Measurements from ENCODE around the gene TSSK2. TPM values are rescaled to one million over a fixed set of nuclear protein-coding genes. Genes with fewer than 3 reads are reported as not detected.

Gene TSSK2
- polyA plus RNA-seq, 2 donors = 0.05 to 0.06 TPM

DNA sequence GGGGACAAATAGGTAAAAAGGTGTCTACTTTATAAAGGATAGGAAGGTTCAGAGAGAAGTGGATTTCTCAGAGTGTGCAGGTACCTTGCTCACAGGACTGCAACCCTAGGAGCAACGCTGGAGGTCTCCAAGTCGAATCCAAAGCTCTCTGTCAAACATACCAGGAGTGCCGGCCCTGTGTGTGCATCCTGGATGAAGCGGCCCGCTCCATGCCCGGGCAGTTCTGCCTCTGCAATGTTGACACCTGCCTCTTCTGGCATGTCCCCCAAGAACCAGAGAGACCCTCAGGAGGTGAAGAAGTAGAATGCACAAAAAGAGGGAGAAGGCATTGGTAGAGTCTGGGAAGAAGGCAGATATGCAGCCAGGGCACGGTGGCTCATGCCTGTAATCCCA, 3.1 kb upstream of the TSSK2 start:
- peaks cover 0 to 39% of the 10 kb centered on the region in 2 donors for H3K4me1 ChIP-seq (ENCODE audit: control insufficient read depth in 2 of 2, insufficient read depth in 2 of 2, low read length in 1 of 2)
- peaks cover 0 to 16% of the 10 kb centered on the region in 2 donors for H3K36me3 ChIP-seq (ENCODE audit: control insufficient read depth in 2 of 2, insufficient read depth in 2 of 2, low read length in 1 of 2)
- H3K4me3 ChIP-seq (ENCODE audit: low read depth in 1 of 2, low read length in 2 of 2) = no peak overlapping the region
- no peaks in the 10 kb centered on the region for H3K9me3 ChIP-seq (ENCODE audit: control insufficient read depth in 2 of 2, insufficient read depth in 1 of 2, low read depth in 1 of 2, low read length in 1 of 2)
- H3K27me3 ChIP-seq (ENCODE audit: control insufficient read depth in 1 of 2, insufficient read depth in 2 of 2, low read length in 2 of 2) = no peaks in the 10 kb centered on the region
- no peak overlapping the region for H3K27ac ChIP-seq (ENCODE audit: low read depth in 2 of 2, low read length in 1 of 2)
- 77 to 85% methylated on average over 7 of the region's 7 CpGs for WGBS, 2 donors

DNA sequence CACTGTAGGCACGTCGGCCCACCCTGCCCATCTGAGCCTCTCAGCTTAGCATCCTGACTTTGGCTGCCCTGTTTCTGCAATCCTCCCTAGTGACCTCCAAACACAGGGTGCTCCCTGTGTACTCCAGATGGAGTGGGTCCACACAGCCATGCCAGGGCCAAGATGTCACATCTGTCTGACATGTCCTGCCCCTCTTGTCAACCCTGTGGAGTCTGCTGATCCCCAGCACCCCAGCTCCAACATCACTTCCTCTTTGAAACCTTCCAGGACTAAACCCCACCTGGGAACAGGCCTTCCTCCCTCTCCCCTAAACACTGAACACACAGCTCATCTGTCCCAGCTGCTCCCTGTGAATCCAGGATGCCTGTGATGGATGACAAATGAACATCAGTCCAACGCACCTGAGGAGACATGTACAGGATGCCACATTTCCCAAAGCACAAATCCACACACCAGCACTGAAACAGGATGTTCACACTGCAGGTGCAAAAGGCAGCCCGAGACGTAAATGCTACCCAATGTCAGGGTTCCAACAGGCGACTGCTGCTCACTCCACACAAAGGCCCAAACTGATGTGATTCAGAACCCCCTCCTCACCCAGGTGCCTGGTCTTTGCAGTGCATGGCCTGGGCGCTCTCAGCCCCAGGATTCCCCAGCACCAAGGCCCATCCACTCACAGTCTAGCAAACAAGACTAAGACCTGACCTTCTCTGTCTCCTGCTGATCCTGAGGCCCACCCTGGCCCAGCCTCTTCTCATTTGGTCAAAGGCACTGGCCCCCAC, 2.0 kb upstream of the TSSK2 start:
- Histone ChIP-seq H3K36me3 (ENCODE audit: control insufficient read depth in 2 of 2, insufficient read depth in 2 of 2, low read length in 1 of 2) (peaks cover 0 to 28% of the 10 kb centered on the region in 2 donors), H3K27ac (ENCODE audit: low read depth in 2 of 2, low read length in 1 of 2) (peak overlapping the region; percentile 82 to 87), H3K9me3 (ENCODE audit: control insufficient read depth in 2 of 2, insufficient read depth in 1 of 2, low read depth in 1 of 2, low read length in 1 of 2) (no peaks in the 10 kb centered on the region), H3K4me1 (ENCODE audit: control insufficient read depth in 2 of 2, insufficient read depth in 2 of 2, low read length in 1 of 2) (peaks cover 0 to 39% of the 10 kb centered on the region in 2 donors), H3K27me3 (ENCODE audit: control insufficient read depth in 1 of 2, insufficient read depth in 2 of 2, low read length in 2 of 2) (no peaks in the 10 kb centered on the region), H3K4me3 (ENCODE audit: low read depth in 1 of 2, low read length in 2 of 2) (no peak overlapping the region)
- WGBS, 2 donors = 64 to 72% methylated on average over 7 of the region's 7 CpGs

DNA sequence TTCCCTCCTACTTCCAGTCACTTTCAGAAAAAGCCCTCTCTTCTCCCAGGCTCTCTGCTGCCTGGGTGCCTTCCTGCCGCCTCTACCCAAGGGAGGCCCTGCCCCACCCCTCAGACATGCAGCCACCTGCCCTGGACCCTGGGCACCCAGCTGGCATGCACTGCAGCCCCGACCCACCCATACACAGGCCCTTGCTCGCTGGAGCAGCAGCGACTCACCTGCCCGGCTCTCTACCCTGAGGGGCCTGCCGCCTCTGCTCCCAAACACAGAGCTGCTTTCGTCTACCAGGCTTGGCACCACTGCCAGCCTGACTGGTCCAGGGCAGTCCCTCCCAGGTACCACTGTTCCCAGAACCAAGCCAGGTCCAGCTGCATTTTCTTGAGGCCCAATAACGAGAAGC, 1.2 kb upstream of the TSSK2 start:
- H3K4me1 ChIP-seq (ENCODE audit: control insufficient read depth in 2 of 2, insufficient read depth in 2 of 2, low read length in 1 of 2) = peaks cover 0 to 39% of the 10 kb centered on the region in 2 donors
- WGBS, 2 donors = 52 to 64% methylated on average over 8 of the region's 8 CpGs
- H3K9me3 ChIP-seq (ENCODE audit: control insufficient read depth in 2 of 2, insufficient read depth in 1 of 2, low read depth in 1 of 2, low read length in 1 of 2) = no peaks in the 10 kb centered on the region
- H3K36me3 ChIP-seq (ENCODE audit: control insufficient read depth in 2 of 2, insufficient read depth in 2 of 2, low read length in 1 of 2) = peaks cover 6 to 35% of the 10 kb centered on the region in 2 donors
- peak overlapping the region; percentile 82 to 87 for H3K27ac ChIP-seq (ENCODE audit: low read depth in 2 of 2, low read length in 1 of 2)
- H3K27me3 ChIP-seq (ENCODE audit: control insufficient read depth in 1 of 2, insufficient read depth in 2 of 2, low read length in 2 of 2) = no peaks in the 10 kb centered on the region
- no peak overlapping the region for H3K4me3 ChIP-seq (ENCODE audit: low read depth in 1 of 2, low read length in 2 of 2)

DNA sequence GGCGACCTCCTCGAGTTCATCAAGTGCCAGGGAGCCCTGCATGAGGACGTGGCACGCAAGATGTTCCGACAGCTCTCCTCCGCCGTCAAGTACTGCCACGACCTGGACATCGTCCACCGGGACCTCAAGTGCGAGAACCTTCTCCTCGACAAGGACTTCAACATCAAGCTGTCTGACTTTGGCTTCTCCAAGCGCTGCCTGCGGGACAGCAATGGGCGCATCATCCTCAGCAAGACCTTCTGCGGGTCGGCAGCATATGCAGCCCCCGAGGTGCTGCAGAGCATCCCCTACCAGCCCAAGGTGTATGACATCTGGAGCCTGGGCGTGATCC, 542 bp downstream of the TSSK2 start:
- Histone ChIP-seq H3K36me3 (ENCODE audit: control insufficient read depth in 2 of 2, insufficient read depth in 2 of 2, low read length in 1 of 2) (peaks cover 11 to 45% of the 10 kb centered on the region in 2 donors), H3K27ac (ENCODE audit: low read depth in 2 of 2, low read length in 1 of 2) (no peak overlapping the region), H3K4me1 (ENCODE audit: control insufficient read depth in 2 of 2, insufficient read depth in 2 of 2, low read length in 1 of 2) (peaks cover 0 to 37% of the 10 kb centered on the region in 2 donors), H3K4me3 (ENCODE audit: low read depth in 1 of 2, low read length in 2 of 2) (no peak overlapping the region), H3K9me3 (ENCODE audit: control insufficient read depth in 2 of 2, insufficient read depth in 1 of 2, low read depth in 1 of 2, low read length in 1 of 2) (no peaks in the 10 kb centered on the region), H3K27me3 (ENCODE audit: control insufficient read depth in 1 of 2, insufficient read depth in 2 of 2, low read length in 2 of 2) (no peaks in the 10 kb centered on the region)
- 96 to 98% methylated on average over 19 of the region's 19 CpGs for whole genome bisulfite sequencing, 2 donors

DNA sequence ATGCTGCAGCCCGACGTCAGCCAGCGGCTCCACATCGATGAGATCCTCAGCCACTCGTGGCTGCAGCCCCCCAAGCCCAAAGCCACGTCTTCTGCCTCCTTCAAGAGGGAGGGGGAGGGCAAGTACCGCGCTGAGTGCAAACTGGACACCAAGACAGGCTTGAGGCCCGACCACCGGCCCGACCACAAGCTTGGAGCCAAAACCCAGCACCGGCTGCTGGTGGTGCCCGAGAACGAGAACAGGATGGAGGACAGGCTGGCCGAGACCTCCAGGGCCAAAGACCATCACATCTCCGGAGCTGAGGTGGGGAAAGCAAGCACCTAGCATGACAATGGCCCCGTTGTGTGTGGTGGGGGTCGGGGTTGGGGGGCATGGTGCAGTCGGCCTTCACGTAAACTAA, 1.0 kb downstream of the TSSK2 start:
- Histone ChIP-seq H3K9me3 (ENCODE audit: control insufficient read depth in 2 of 2, insufficient read depth in 1 of 2, low read depth in 1 of 2, low read length in 1 of 2) (no peaks in the 10 kb centered on the region), H3K4me3 (ENCODE audit: low read depth in 1 of 2, low read length in 2 of 2) (no peak overlapping the region), H3K27ac (ENCODE audit: low read depth in 2 of 2, low read length in 1 of 2) (no peak overlapping the region), H3K4me1 (ENCODE audit: control insufficient read depth in 2 of 2, insufficient read depth in 2 of 2, low read length in 1 of 2) (peaks cover 0 to 33% of the 10 kb centered on the region in 2 donors), H3K27me3 (ENCODE audit: control insufficient read depth in 1 of 2, insufficient read depth in 2 of 2, low read length in 2 of 2) (no peaks in the 10 kb centered on the region), H3K36me3 (ENCODE audit: control insufficient read depth in 2 of 2, insufficient read depth in 2 of 2, low read length in 1 of 2) (peaks cover 15 to 50% of the 10 kb centered on the region in 2 donors)
- WGBS, 2 donors = 94 to 96% methylated on average over 20 of the region's 20 CpGs

DNA sequence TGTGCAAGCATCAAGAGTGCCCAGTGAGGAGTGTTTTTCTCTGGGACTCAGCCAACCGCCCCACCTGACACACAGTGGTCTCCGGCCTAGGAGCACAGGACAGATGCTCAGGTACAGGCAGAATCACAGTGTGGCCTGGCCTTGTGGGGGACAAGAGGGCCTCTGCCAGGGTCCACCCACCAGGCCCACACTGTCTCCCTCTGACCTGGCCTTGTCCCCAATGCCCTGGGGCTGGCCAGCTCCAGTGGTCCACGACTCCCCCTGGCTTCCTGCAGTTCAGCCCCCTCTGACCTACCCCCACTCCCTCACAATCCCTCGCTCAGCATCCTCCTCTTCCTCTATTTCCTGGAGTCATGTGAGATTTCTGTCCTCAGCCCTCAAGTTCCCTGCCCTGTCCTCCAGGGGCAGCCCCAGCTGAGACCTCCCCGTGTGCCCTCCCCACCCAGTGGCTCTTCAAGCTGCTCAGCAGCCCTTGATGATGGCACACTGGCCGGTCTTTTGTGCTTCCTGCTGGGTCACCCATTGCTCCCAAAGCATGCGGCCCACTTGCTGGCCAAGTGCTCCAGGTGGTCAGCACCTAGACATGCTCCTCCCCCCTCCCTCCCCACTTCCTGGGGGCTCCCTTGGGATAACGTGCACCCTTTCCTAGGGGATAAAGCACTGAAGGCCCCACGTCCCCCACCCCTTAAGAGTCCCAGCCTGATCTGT, 1.7 kb downstream of the TSSK2 start:
- Histone ChIP-seq H3K9me3 (ENCODE audit: control insufficient read depth in 2 of 2, insufficient read depth in 1 of 2, low read depth in 1 of 2, low read length in 1 of 2) (no peaks in the 10 kb centered on the region), H3K27ac (ENCODE audit: low read depth in 2 of 2, low read length in 1 of 2) (no peak overlapping the region), H3K27me3 (ENCODE audit: control insufficient read depth in 1 of 2, insufficient read depth in 2 of 2, low read length in 2 of 2) (no peaks in the 10 kb centered on the region), H3K4me3 (ENCODE audit: low read depth in 1 of 2, low read length in 2 of 2) (no peak overlapping the region), H3K4me1 (ENCODE audit: control insufficient read depth in 2 of 2, insufficient read depth in 2 of 2, low read length in 1 of 2) (peaks cover 0 to 28% of the 10 kb centered on the region in 2 donors), H3K36me3 (ENCODE audit: control insufficient read depth in 2 of 2, insufficient read depth in 2 of 2, low read length in 1 of 2) (peaks cover 15 to 57% of the 10 kb centered on the region in 2 donors)
- WGBS, 2 donors = 85 to 88% methylated on average over 9 of the region's 9 CpGs

DNA sequence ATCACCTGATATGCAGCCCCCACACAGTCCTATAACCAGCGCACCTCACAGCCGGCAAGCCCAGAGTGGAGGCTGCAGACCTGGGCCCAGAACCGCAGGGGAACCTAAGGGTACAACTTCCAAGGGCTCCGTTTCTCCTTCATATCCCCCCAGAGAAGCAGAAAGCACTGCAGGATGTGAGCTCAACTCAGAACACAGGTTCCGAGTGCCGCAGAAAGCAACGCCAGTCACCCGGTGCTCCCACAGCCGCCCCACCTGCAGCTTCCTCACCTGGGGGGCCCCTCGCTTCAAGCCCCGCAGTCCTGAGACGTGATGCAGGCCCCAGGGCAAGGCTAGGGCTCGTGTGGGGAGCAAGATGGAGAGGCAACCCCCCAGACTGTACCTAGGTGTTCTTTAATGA, 2.5 kb downstream of the TSSK2 start:
- no peaks in the 10 kb centered on the region for H3K27me3 ChIP-seq (ENCODE audit: control insufficient read depth in 1 of 2, insufficient read depth in 2 of 2, low read length in 2 of 2)
- peaks cover 15 to 64% of the 10 kb centered on the region in 2 donors for H3K36me3 ChIP-seq (ENCODE audit: control insufficient read depth in 2 of 2, insufficient read depth in 2 of 2, low read length in 1 of 2)
- H3K4me3 ChIP-seq (ENCODE audit: low read depth in 1 of 2, low read length in 2 of 2) = no peak overlapping the region
- peaks cover 0 to 25% of the 10 kb centered on the region in 2 donors for H3K4me1 ChIP-seq (ENCODE audit: control insufficient read depth in 2 of 2, insufficient read depth in 2 of 2, low read length in 1 of 2)
- no peak overlapping the region for H3K27ac ChIP-seq (ENCODE audit: low read depth in 2 of 2, low read length in 1 of 2)
- WGBS, 2 donors = 94 to 97% methylated on average over 12 to 13 of the region's 13 CpGs
- H3K9me3 ChIP-seq (ENCODE audit: control insufficient read depth in 2 of 2, insufficient read depth in 1 of 2, low read depth in 1 of 2, low read length in 1 of 2) = no peaks in the 10 kb centered on the region

DNA sequence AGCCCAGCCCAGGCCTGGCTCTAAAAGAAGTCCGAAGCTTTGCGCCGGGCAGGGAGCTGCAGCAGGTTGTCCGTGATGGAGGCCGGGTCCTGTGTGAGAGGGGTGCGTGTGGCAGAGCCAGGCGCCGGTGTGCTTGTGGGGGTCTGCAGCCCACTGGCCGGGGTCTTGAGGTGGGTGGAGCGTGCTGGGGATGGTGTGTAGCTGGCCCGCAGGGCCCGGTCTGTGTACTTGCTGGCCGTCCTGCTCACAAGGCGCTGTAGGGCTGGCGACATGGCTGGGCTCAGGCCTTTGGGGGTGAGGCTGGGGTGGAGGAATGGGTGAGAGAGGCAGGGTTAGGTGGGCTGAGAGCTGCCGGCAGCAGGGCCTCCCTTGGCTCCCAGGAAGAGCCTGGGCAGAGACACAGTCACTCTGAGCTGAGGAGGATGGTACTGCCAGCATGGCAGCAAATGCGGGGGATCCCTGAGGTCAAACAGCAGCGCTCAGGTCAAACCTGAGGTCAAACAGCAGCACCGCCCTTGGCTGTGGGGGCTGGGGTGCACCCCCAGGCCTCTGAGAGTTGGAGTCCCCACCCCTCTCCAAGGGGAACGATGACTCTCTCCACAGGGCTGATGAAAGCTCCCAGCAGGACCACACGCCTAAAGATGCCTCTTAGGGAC, 3.2 kb downstream of the TSSK2 start:
- Histone ChIP-seq H3K36me3 (ENCODE audit: control insufficient read depth in 2 of 2, insufficient read depth in 2 of 2, low read length in 1 of 2) (peaks cover 19 to 71% of the 10 kb centered on the region in 2 donors), H3K27me3 (ENCODE audit: control insufficient read depth in 1 of 2, insufficient read depth in 2 of 2, low read length in 2 of 2) (no peaks in the 10 kb centered on the region), H3K4me1 (ENCODE audit: control insufficient read depth in 2 of 2, insufficient read depth in 2 of 2, low read length in 1 of 2) (peaks cover 0 to 18% of the 10 kb centered on the region in 2 donors), H3K4me3 (ENCODE audit: low read depth in 1 of 2, low read length in 2 of 2) (no peak overlapping the region), H3K27ac (ENCODE audit: low read depth in 2 of 2, low read length in 1 of 2) (no peak overlapping the region), H3K9me3 (ENCODE audit: control insufficient read depth in 2 of 2, insufficient read depth in 1 of 2, low read depth in 1 of 2, low read length in 1 of 2) (no peaks in the 10 kb centered on the region)
- 93 to 94% methylated on average over 21 of the region's 21 CpGs for WGBS, 2 donors

DNA sequence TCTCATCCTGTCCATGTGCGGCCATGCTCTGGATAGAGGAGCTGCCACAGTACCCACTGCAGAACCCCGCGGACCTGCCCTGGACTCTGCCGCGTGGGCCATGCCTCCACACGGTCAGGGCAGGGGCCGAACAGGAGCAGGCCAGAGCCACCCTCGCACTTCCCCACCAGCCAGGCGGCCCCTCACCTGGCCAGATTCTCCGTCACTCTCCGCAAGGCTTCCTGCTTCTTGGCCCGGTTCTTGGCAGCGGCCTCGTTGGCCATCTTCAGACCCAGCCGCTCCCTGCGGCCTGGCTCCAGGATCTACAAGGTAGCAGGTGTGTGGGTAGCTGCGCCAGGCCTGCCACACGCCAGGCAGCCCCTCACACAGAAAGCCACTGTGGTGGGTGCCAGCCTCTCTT, 3.8 kb downstream of the TSSK2 start:
- WGBS, 2 donors = 93 to 95% methylated on average over 18 of the region's 18 CpGs
- H3K36me3 ChIP-seq (ENCODE audit: control insufficient read depth in 2 of 2, insufficient read depth in 2 of 2, low read length in 1 of 2) = peaks cover 23 to 77% of the 10 kb centered on the region in 2 donors
- H3K4me1 ChIP-seq (ENCODE audit: control insufficient read depth in 2 of 2, insufficient read depth in 2 of 2, low read length in 1 of 2) = peaks cover 0 to 16% of the 10 kb centered on the region in 2 donors
- no peaks in the 10 kb centered on the region for H3K9me3 ChIP-seq (ENCODE audit: control insufficient read depth in 2 of 2, insufficient read depth in 1 of 2, low read depth in 1 of 2, low read length in 1 of 2)
- H3K4me3 ChIP-seq (ENCODE audit: low read depth in 1 of 2, low read length in 2 of 2) = no peak overlapping the region
- no peak overlapping the region for H3K27ac ChIP-seq (ENCODE audit: low read depth in 2 of 2, low read length in 1 of 2)
- no peaks in the 10 kb centered on the region for H3K27me3 ChIP-seq (ENCODE audit: control insufficient read depth in 1 of 2, insufficient read depth in 2 of 2, low read length in 2 of 2)

Measured in esophagus (tissue), 2 donors.